ENCODE measurements around the gene SEPTIN8.

The SEPTIN8 gene

DNA sequence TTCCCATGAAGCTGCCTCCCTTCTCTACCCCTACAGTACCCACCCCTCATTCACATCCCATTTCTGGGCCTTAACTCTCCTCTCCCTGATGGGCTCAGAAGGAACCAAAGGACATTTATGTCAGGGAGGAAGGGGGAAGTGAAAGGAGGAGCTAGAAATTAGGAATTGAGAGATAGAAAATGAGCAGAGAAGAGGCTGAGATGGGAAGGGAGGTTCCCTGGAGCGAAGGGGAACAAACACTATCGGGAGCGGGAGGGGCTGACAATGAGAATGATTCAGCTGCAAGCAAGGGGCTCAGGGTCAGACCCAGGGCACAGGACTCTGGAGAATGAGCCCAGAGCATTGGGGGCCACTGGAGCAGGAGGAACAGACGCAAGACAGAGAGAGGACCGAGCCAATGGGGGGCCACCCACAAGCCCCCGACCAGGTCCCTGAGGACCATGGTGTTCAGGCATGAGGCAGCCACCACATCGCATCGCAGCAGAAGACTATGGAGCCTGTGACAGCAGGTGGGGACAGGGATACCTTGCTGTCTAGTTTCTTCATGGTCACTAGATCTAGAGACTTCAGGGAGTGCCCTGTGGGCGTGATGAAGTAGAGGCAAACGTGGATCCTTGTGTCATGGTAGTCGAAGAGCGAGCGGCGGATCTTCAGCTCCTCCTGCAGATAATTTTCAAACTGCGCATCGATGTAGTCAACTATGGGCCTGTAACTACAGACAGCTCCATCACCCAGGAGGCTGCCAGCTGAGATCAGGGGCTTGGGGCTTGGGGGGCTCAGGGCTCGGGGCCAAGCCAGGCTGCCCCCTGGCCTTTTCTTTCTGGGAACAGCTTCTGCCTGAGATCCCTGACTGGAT, 13.6 kb downstream of the SEPTIN8 start:
- DNase-seq = no peak

DNA sequence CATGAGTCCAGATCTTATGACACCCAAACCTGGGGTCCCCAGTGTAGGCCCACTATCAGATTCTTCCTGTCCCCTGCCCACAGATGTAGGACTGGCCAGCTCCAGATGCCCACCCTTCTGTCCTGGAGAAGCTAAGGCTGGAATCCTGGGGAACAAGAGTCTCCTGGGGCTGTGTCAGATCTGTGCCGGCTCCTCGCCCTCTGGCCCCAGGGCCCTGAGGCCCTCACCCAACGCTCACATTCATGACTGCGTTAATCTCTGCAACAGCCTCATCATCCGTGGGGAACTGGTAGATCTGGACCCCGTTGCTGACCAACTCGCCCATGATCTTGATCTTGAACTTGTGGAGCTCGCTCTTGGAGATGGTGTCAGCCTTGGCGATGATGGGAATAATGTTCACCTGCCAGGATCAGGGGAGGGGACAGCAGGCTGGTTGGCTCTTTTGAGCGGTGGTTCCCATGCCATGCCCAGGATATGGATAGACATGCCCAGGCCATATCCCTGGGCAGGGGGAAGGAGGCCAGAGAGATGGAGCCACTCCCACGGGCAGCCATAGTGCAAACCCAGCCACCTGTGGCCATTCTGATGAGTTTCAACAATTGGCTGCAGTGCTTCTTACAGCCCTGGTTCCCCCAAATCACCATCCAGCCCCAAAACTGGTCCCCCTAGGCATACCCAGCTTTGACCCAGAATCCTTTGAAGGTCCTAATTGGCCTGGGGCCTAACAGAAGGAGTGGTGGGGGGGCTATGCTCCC, 14.6 kb downstream of the SEPTIN8 start:
- no peak for DNase-seq

GRCh38 chr5:132761321-132762240, 15.5 kb downstream of the SEPTIN8 start:
- no peak for DNase-seq

DNA sequence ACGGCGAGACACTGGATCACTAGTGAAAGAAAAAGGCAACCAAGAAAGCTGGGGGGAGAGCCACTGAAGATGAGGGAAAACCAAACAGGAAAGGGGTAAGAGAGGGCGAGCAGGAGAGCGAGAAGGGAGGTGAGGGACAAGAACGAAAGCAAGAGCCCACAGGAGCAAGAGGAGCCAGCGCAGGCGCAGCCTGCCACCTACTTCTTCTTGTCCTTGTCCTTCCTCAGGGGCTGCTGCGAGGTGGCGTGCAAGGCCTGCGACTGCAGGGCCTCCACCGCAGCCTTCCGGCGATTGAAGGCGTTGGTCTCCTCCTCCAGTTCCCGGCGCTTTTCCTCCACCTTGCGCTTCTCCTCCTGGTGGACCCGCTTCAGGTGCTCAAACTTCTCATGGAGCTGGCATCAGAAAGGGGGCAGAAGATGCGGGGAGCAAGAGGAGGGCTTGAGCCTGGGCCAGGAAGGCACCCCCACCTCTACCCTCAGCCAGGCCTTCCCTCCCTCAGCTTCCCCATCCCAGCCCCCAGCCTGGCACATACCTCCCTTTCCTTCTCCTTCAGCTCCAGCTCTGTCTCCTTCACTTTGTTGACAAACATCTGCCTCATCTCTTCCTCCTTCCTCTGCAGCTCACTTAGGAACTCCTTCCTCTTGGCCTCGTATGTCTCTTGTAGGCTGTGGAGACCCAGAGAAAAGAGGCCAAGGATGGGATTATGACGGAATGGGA, 16.3 kb downstream of the SEPTIN8 start:
- no peak for DNase-seq

DNA sequence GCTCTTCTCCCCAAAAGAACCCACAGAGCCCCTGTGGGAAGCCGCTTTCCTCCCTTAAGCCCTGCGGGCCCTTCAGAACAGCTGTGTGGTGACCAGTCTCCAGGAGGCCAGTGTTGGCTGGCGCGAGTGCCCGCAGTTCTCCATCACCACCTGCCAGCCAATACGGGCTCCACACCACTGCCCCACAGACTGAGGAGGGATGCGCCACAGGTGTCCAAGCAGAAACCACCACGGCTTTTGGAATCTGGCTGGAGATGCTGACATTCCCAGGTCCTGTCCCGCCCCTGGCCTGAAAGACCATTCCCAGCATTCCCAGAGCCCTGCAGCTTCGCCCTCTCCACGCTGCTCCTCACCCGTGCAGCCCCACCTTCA, 17.0 kb downstream of the SEPTIN8 start:
- no peak for DNase-seq

DNA sequence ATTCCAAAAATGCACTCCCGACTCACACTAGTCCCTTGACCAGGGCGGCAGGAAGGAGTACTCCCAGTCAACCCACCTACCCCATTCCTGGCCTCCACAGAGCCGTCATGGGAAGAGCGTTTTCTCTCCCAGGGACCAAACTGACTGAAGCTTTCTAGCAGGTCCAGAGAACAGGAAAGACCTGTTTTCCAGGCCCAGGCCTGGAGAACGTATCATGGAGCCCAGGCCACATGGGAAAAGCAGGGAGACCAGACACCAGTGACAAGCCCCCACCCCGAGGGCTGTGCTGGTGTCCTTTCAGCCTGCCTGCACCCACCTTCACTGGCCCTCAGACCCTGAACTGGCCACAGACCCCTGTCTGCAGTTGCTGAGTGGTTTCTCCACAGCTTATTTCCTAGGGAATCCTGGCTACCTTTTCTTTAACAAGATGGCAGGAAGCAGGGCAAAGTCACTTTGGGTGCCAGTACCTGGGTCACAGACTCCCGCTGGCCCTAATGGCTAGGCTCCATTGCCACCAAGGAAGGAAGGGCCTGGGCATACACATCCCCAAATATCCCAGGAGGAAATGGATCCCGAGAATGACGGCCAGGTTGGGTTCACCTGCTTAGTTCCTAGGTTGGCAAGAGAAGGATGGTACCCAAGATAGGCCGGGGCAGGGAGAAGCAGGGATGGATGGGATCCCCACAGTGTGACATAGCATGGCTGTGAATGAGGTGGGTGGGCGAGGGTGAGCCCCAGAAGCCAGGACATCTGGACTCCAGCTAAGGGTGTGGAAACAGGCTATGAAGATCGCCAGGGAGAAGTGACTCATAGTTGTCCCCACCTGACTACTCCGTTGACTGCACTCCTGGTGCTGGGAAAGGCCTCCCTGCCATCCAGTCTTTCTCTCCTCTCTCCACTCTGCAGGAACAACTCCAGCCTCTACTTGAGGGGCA, 17.7 kb downstream of the SEPTIN8 start:
- DNase-seq = no peak

DNA sequence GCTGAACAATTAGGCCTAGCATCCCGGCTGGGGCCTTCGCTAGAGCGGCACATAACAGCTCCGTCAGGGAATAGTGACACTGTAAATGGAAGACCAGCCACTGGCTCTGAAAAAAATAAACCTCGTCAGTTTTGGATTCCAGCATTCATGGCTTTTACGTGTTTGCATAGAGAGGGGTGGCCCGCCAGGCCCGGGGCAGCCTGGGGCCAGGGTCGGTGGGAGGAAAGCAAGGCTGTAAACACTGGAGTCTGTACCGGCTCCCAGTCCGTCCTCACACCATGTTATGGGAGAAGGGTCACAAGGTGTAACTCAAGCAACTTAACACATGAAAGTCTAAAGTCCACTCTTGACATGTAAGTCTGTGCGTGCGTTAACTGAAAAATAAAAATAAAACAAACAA, 18.6 kb downstream of the SEPTIN8 start:
- no peak for DNase-seq

DNA sequence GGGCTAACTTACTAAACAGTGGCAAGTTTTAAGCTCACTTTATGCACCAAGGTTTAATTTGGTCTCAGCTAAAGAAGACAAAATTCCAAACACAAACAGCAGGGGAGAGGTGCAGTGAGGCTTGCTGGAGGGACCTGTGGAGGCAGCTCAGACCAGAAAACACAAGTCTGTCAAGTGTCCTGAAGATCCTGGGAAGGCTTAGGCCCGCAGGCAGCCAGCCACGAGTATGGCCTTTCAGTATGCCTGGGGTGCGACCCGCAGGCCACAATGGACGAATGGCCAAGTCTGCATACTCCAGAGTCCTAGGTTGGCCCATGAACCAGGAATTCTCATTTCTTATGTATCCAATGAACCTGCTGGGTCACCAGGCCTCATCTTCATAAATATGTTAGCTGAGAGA, 20.5 kb downstream of the SEPTIN8 start:
- DNase-seq = no peak

DNA sequence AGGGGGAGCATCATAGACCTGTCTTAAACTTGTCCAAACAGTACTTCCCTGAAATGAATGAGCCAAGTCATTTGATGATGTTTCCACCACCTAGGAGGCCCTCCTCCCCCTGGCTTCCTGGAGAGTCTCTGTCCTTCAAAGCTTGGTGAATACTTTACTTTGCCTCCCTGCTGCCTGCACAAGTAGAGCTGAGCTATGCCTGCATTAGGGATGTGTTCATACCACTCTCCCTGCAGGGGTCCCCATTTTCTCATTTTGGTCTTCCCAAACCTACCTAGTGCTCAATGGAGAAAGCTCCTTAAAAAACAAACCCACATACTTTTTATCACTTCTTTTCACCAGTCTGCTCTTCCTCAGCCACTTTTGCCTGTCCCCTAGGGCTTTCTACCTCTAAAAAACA, 22.1 kb downstream of the SEPTIN8 start:
- no peak for DNase-seq

- DNase-seq = no peak
These were observed 22.9 kb downstream of the SEPTIN8 start for GRCh38 chr5:132754111-132754510.

- DNase-seq = no peak
These were observed 23.7 kb downstream of the SEPTIN8 start for GRCh38 chr5:132753135-132753987.

DNA sequence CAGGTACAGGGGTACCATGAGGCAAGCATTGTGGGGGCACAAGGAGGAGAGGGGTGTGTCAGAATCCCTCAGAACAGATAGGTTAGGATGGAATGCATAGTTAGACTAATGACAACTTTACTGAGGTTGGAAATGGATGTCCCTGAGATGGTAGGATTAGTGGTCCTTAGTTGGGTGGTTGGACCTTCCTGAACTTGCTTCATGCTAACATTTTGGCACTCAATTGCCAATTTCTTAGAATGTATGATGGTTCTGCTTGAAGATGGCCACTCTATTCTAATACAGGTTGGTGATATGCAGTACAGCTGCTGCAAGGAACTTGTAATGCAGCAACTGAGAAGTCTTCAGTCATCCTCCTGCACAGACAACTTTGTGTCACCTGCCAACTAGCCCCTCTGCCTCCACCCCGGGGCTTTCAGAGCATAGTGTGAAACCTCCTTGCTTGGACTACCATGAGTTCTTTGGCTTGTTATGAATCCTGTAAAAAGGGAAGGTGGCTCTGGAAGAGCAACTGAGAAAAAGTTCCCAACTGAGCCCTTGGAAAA, 24.4 kb downstream of the SEPTIN8 start:
- DNase-seq = no peak

DNA sequence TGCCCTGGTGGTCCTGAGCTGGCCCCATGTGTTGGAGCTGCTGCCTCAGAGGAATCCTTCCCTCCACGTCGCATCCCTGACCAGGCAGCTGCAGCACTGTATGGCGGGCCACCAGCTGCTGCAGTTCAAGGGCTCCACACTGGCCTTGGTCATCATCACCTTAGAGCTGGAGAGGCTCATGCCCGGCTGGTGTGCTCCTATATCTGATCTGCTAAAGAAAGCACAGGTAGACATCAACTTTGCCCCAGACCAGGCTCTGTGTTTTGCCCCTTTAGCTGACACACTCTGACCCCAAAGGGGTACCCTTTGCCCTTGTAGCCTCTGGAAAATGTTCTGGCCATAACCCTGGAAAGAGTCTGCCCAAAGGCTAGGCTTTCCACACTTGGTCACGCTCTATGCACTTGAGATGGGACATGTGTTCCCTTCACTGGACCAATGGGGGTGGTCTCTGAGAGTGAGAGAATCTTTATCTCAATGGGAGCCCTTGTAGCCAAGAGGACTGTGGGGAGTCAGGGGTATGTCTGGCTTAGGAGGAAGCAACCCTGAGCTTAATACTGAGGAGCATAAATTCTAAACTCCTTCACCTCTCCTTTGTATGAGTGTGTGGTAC, 25.0 kb downstream of the SEPTIN8 start:
- DNase-seq = no peak

- no peak for DNase-seq
These were observed 25.6 kb downstream of the SEPTIN8 start for GRCh38 chr5:132751444-132751843.

DNA sequence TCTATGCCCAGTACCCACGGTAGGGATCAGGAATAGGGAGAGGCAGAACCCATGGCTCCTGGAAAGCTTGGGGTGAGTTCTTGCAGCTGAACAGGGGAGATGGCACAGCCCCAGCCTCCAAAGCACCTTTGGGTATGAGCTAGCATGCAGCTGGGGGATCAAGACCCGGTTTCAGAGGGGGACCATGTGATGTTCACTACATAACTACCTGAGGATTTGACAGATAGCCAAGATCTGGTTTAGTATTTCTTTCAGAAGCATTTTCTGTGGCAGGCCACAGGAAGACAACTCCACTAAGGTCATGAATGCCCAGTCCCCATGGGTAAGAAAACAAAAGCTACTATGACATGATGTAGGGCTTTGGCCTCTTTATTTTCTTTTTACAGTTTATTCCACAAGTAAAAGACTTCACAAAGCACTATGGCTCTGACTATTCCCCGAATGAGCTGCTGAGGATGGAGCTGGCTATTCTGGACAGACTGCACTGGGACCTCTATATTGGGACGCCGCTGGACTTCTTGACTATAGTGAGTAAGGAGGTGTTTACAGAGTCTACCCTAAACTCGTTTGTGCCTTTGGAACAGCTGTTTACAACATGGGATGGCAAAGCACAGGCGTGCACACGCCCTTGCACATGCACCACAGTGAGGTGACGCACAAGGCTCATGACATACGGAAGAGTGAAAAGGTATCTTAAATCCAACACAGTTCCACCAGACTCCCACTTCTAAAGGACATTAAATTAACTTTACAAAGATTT, 26.4 kb downstream of the SEPTIN8 start:
- DNase-seq = no peak

- DNase-seq = no peak
These were observed 27.5 kb downstream of the SEPTIN8 start for GRCh38 chr5:132749506-132749905.

GRCh38 chr5:132748522-132749000, 28.5 kb downstream of the SEPTIN8 start:
- DNase-seq = no peak

DNA sequence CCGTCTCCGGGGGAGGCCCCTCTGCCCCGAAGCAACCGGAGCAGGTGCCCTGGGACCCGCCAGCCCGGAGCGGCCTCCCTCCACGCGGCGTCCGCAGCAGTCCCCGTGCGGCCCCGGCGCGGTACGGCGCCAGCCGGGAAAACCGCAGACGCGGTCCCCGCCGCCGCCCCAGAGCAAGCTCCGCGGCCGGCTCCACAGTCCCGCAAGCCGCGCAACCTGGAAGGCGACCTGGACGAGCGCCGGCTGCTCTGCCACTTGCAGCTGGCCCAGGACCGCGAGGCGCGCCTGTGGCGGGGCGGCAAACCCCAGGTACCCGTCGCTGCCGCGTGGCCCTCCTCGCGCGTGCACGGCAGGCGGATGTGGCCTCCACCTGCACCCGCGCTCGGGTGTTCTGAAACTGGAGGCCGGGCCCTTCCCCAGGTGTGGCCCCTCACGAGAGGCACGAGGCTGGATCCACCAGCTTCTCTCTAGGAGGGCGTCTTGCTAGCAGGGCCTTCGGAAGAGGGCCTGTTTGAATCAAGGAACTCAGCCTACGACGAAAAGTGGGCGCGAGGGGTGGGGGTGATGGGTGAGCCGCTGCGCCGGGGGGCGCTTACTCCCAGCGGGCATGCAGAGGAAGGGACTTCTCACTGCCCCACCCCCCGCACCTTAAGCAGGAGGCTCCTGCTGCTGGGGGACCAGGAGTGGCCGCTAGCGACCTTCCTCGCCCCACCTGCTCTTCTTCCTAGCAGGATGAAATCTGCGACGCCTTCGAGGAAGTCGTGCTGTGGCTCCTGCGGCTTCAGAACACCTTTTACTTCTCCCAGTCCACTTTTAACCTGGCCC, 29.2 kb downstream of the SEPTIN8 start:
- no peak for DNase-seq

Data from DMS79 (cell line).